HEK293 (cell line): ENCODE data around the gene C4orf54.

Source experiments
- CTCF ChIA-PET: fragments of 350-600 bp; formaldehyde crosslinking; extraction: SDS; loops from one replicate; lab custom pipeline; 2021; ENCODE audit warnings: antibody characterized with exemption; lab: Yijun Ruan, JAX
- POLR2A ChIA-PET: fragments of 300-600 bp; formaldehyde crosslinking; extraction: SDS; loops from one replicate; lab custom pipeline; 2020; ENCODE audit warnings: antibody characterized with exemption, inconsistent platforms; lab: Yijun Ruan, JAX
- H3K27ac ChIP-seq: fragments of 200-500 bp; sonication (Bioruptor generic); 2 replicates; pipeline ENCODE4 v1.5.1; 2014; ENCODE audit warnings: low read depth, low read length, control low read depth, inconsistent platforms; ENCODE audit errors: extremely low read depth
- H3K36me3 ChIP-seq, 2 experiments: fragments of 200-500 bp in 1 of 2; sonication (Bioruptor generic) in 1 of 2; 1 replicate in 1 of 2; 2 replicates in 1 of 2; pipeline ENCODE4 v1.5.1; 2014 to 2017; ENCODE audit warnings: inconsistent platforms in 2 of 2, low read length in 2 of 2; ENCODE audit not compliant: control insufficient read depth in 2 of 2, insufficient read depth in 1 of 2
- H3K4me1 ChIP-seq: fragments of 200-500 bp; sonication (Bioruptor generic); 2 replicates; pipeline ENCODE4 v1.5.1; 2014; ENCODE audit warnings: mild to moderate bottlenecking, low read length, inconsistent platforms; ENCODE audit not compliant: control insufficient read depth, insufficient read depth
- H3K4me3 ChIP-seq: 2 replicates; pipeline ENCODE4 v1.5.1; 2011; ENCODE audit warnings: low read depth, mild to moderate bottlenecking, control low read depth, low read length, moderate library complexity
- H3K9me3 ChIP-seq: fragments of 200-500 bp; sonication (Bioruptor generic); 2 replicates; pipeline ENCODE4 v1.5.1; 2014; ENCODE audit warnings: low read depth, low read length, inconsistent platforms; ENCODE audit not compliant: control insufficient read depth, insufficient read depth
- SCRT1 ChIP-seq: fragments of 450-650 bp; formaldehyde crosslinking; IDR thresholded peaks from 2 replicates; pipeline ENCODE4 v1.5.1; 2016; ENCODE audit warnings: missing biosample characterization, missing genetic modification characterization, borderline replicate concordance
- SP2 ChIP-seq: fragments of 450-650 bp; formaldehyde crosslinking; IDR thresholded peaks from 2 replicates; pipeline ENCODE4 v1.5.1; 2016; ENCODE audit warnings: missing biosample characterization, missing genetic modification characterization
- SP3 ChIP-seq: fragments of 450-650 bp; formaldehyde crosslinking; IDR thresholded peaks from 2 replicates; pipeline ENCODE4 v1.5.1; 2016; ENCODE audit warnings: missing biosample characterization, missing genetic modification characterization
- ZBTB20 ChIP-seq: fragments of 450-650 bp; formaldehyde crosslinking; IDR thresholded peaks from 2 replicates; pipeline ENCODE4 v1.5.1; 2016; ENCODE audit warnings: missing biosample characterization, missing genetic modification characterization
- ZFHX2 ChIP-seq: fragments of 450-650 bp; formaldehyde crosslinking; conservative IDR thresholded peaks from 2 replicates; pipeline ENCODE4 v1.5.1; 2016; ENCODE audit warnings: missing biosample characterization, missing genetic modification characterization
- ZFP37 ChIP-seq: fragments of 450-650 bp; formaldehyde crosslinking; IDR thresholded peaks from 2 replicates; pipeline ENCODE4 v1.5.1; 2016; ENCODE audit warnings: missing biosample characterization, missing genetic modification characterization
- ZNF292 ChIP-seq: fragments of 450-650 bp; formaldehyde crosslinking; IDR thresholded peaks from 2 replicates; pipeline ENCODE4 v1.5.1; 2016; ENCODE audit warnings: low read depth, missing biosample characterization, missing genetic modification characterization, borderline replicate concordance
- ZNF555 ChIP-seq: fragments of 450-650 bp; formaldehyde crosslinking; conservative IDR thresholded peaks from 2 replicates; pipeline ENCODE4 v1.5.1; 2017; ENCODE audit warnings: missing biosample characterization, mild to moderate bottlenecking, missing genetic modification characterization, inconsistent platforms
- ZNF596 ChIP-seq: fragments of 450-650 bp; IDR thresholded peaks from 2 replicates; pipeline ENCODE4 v1.5.0; 2018; ENCODE audit warnings: missing biosample characterization, mild to moderate bottlenecking, missing genetic modification characterization, moderate library complexity
- ZNF654 ChIP-seq: fragments of 450-650 bp; formaldehyde crosslinking; IDR thresholded peaks from 2 replicates; pipeline ENCODE4 v1.5.1; 2016; ENCODE audit warnings: low read depth, missing biosample characterization, missing genetic modification characterization
- ZNF660 ChIP-seq: fragments of 450-650 bp; IDR thresholded peaks from 2 replicates; pipeline ENCODE4 v1.5.1; 2018; ENCODE audit warnings: missing biosample characterization, mild to moderate bottlenecking, missing genetic modification characterization
- ZNF785 ChIP-seq: fragments of 450-650 bp; formaldehyde crosslinking; IDR thresholded peaks from 2 replicates; pipeline ENCODE4 v1.5.1; 2016; ENCODE audit warnings: missing biosample characterization, missing genetic modification characterization
- ZXDB ChIP-seq: fragments of 450-650 bp; formaldehyde crosslinking; IDR thresholded peaks from 2 replicates; pipeline ENCODE4 v1.5.1; 2016; ENCODE audit warnings: missing biosample characterization, missing genetic modification characterization
- TF ChIP-seq, protein P1 (sequence below): fragments of 450-650 bp; formaldehyde crosslinking; IDR thresholded peaks from 2 replicates; pipeline ENCODE4 v1.5.1; 2016; ENCODE audit warnings: missing biosample characterization, missing genetic modification characterization, borderline replicate concordance
- TF ChIP-seq, protein P2 (sequence below): fragments of 450-650 bp; formaldehyde crosslinking; IDR thresholded peaks from 2 replicates; pipeline ENCODE4 v1.5.1; 2016; ENCODE audit warnings: missing biosample characterization, missing genetic modification characterization
- TF ChIP-seq, protein P3 (sequence below): fragments of 450-650 bp; formaldehyde crosslinking; IDR thresholded peaks from 2 replicates; pipeline ENCODE4 v1.5.1; 2017; ENCODE audit warnings: missing biosample characterization, missing genetic modification characterization
- TF ChIP-seq, protein P4 (sequence below): fragments of 450-650 bp; formaldehyde crosslinking; IDR thresholded peaks from 2 replicates; pipeline ENCODE4 v1.5.1; 2017; ENCODE audit warnings: missing biosample characterization, missing genetic modification characterization
- TF ChIP-seq, protein P5 (sequence below): fragments of 450-650 bp; formaldehyde crosslinking; IDR thresholded peaks from 2 replicates; pipeline ENCODE4 v1.5.1; 2016; ENCODE audit warnings: missing biosample characterization, missing genetic modification characterization, low read depth
- TF ChIP-seq, protein P6 (sequence below): fragments of 450-650 bp; IDR thresholded peaks from 2 replicates; pipeline ENCODE4 v1.5.1; 2018; ENCODE audit warnings: missing biosample characterization, mild to moderate bottlenecking, missing genetic modification characterization

C4orf54 gene

DNA sequence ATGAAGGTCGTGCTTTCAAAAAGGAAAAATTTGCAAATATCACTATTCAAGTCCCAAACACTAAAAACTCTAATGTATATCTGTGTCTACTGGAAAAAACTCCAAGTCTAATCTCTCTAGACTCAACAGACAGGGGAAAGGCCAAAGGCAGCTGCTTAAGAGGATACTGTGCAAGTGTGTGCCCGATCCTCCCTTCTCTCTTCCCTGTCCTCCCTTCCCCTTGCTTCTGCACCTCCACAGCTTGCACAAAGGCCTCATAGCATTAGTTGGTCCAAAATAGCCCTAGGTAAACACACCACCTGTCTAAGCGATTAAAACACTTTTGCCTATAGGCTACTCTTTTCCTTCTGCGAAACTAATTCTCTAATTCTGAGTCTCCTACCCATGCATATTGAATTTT, 10.6 kb downstream of the C4orf54 start (continued):
- TF ChIP-seq, protein P1, sequence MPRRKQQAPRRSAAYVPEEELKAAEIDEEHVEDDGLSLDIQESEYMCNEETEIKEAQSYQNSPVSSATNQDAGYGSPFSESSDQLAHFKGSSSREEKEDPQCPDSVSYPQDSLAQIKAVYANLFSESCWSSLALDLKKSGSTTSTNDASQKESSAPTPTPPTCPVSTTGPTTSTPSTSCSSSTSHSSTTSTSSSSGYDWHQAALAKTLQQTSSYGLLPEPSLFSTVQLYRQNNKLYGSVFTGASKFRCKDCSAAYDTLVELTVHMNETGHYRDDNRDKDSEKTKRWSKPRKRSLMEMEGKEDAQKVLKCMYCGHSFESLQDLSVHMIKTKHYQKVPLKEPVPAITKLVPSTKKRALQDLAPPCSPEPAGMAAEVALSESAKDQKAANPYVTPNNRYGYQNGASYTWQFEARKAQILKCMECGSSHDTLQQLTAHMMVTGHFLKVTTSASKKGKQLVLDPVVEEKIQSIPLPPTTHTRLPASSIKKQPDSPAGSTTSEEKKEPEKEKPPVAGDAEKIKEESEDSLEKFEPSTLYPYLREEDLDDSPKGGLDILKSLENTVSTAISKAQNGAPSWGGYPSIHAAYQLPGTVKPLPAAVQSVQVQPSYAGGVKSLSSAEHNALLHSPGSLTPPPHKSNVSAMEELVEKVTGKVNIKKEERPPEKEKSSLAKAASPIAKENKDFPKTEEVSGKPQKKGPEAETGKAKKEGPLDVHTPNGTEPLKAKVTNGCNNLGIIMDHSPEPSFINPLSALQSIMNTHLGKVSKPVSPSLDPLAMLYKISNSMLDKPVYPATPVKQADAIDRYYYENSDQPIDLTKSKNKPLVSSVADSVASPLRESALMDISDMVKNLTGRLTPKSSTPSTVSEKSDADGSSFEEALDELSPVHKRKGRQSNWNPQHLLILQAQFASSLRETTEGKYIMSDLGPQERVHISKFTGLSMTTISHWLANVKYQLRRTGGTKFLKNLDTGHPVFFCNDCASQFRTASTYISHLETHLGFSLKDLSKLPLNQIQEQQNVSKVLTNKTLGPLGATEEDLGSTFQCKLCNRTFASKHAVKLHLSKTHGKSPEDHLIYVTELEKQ (tag by site-specific recombination): no peak
- no peak for TF ChIP-seq ZNF654 (tag by site-specific recombination)
- TF ChIP-seq ZNF660 (tag by site-specific recombination): no peak
- TF ChIP-seq SP3 (tag by site-specific recombination): no peak
- TF ChIP-seq ZNF292 (tag by site-specific recombination): no peak
- TF ChIP-seq, protein P2, sequence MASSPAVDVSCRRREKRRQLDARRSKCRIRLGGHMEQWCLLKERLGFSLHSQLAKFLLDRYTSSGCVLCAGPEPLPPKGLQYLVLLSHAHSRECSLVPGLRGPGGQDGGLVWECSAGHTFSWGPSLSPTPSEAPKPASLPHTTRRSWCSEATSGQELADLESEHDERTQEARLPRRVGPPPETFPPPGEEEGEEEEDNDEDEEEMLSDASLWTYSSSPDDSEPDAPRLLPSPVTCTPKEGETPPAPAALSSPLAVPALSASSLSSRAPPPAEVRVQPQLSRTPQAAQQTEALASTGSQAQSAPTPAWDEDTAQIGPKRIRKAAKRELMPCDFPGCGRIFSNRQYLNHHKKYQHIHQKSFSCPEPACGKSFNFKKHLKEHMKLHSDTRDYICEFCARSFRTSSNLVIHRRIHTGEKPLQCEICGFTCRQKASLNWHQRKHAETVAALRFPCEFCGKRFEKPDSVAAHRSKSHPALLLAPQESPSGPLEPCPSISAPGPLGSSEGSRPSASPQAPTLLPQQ (tag by site-specific recombination): no peak
- TF ChIP-seq, protein P3, sequence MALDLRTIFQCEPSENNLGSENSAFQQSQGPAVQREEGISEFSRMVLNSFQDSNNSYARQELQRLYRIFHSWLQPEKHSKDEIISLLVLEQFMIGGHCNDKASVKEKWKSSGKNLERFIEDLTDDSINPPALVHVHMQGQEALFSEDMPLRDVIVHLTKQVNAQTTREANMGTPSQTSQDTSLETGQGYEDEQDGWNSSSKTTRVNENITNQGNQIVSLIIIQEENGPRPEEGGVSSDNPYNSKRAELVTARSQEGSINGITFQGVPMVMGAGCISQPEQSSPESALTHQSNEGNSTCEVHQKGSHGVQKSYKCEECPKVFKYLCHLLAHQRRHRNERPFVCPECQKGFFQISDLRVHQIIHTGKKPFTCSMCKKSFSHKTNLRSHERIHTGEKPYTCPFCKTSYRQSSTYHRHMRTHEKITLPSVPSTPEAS (tag by site-specific recombination): no peak
- TF ChIP-seq, protein P4, sequence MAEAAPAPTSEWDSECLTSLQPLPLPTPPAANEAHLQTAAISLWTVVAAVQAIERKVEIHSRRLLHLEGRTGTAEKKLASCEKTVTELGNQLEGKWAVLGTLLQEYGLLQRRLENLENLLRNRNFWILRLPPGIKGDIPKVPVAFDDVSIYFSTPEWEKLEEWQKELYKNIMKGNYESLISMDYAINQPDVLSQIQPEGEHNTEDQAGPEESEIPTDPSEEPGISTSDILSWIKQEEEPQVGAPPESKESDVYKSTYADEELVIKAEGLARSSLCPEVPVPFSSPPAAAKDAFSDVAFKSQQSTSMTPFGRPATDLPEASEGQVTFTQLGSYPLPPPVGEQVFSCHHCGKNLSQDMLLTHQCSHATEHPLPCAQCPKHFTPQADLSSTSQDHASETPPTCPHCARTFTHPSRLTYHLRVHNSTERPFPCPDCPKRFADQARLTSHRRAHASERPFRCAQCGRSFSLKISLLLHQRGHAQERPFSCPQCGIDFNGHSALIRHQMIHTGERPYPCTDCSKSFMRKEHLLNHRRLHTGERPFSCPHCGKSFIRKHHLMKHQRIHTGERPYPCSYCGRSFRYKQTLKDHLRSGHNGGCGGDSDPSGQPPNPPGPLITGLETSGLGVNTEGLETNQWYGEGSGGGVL (tag by site-specific recombination): no peak
- no peak for TF ChIP-seq ZFP37 (tag by site-specific recombination)
- TF ChIP-seq ZFHX2 (tag by site-specific recombination): no peak

DNA sequence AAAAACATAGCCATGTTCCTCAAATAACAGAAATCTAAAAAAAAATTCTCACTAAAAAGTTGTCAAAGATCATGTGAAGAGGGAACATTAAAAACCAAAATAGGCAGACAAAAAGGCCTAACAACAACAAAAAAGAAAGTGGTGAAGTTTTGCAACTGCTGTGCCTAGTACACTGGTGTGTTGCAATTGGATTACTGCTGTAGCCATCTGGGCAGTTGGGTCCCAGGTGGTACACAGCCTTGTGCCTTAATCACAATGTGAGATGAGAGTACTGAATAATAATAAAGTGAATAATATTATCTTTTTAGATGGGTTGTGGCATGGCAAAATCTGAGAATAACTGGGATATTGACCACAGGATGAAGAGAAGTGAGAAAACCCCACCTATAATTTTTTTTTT, 12.0 kb downstream of the C4orf54 start:
- POLR2A ChIA-PET: no interaction called here
- CTCF ChIA-PET: no interaction called here
- Histone ChIP-seq H3K9me3 (no peaks in the 10 kb centered on the region), H3K4me3 (no peak overlapping the region), H3K36me3 (no peaks in the 10 kb centered on the region), H3K27ac (no peak overlapping the region), H3K4me1 (no peaks in the 10 kb centered on the region)
- TF ChIP-seq SCRT1 (tag by site-specific recombination) (no peak), ZNF555 (tag by site-specific recombination) (no peak), ZBTB20 (tag by site-specific recombination) (no peak), ZXDB (tag by site-specific recombination) (no peak), ZNF596 (tag by site-specific recombination) (no peak), ZNF785 (no peak), SP2 (tag by site-specific recombination) (no peak)
- TF ChIP-seq, protein P5, sequence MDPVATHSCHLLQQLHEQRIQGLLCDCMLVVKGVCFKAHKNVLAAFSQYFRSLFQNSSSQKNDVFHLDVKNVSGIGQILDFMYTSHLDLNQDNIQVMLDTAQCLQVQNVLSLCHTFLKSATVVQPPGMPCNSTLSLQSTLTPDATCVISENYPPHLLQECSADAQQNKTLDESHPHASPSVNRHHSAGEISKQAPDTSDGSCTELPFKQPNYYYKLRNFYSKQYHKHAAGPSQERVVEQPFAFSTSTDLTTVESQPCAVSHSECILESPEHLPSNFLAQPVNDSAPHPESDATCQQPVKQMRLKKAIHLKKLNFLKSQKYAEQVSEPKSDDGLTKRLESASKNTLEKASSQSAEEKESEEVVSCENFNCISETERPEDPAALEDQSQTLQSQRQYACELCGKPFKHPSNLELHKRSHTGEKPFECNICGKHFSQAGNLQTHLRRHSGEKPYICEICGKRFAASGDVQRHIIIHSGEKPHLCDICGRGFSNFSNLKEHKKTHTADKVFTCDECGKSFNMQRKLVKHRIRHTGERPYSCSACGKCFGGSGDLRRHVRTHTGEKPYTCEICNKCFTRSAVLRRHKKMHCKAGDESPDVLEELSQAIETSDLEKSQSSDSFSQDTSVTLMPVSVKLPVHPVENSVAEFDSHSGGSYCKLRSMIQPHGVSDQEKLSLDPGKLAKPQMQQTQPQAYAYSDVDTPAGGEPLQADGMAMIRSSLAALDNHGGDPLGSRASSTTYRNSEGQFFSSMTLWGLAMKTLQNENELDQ (tag by site-specific recombination): no peak
- TF ChIP-seq, protein P6, sequence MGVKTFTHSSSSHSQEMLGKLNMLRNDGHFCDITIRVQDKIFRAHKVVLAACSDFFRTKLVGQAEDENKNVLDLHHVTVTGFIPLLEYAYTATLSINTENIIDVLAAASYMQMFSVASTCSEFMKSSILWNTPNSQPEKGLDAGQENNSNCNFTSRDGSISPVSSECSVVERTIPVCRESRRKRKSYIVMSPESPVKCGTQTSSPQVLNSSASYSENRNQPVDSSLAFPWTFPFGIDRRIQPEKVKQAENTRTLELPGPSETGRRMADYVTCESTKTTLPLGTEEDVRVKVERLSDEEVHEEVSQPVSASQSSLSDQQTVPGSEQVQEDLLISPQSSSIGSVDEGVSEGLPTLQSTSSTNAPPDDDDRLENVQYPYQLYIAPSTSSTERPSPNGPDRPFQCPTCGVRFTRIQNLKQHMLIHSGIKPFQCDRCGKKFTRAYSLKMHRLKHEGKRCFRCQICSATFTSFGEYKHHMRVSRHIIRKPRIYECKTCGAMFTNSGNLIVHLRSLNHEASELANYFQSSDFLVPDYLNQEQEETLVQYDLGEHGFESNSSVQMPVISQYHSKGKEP (tag by site-specific recombination): no peak
